MM.1S (cell line): ENCODE results near the gene EFNB1.

Experiments
- DNase-seq: peaks from one replicate; pipeline ENCODE4 v3.0.0-alpha.2; 2015
- H2AFZ ChIP-seq: fragments of 300-600 bp; sonication (generic); 2 replicates; pipeline ENCODE4 v1.6.0; 2016; ENCODE audit warnings: antibody characterized with exemption, low read length
- H3F3A ChIP-seq: fragments of 300-600 bp; sonication (generic); 2 replicates; pipeline ENCODE4 v1.6.1; 2016; ENCODE audit warnings: mild to moderate bottlenecking, antibody characterized with exemption, low read length, moderate library complexity, mixed read lengths; ENCODE audit not compliant: insufficient read depth
- H3K27ac ChIP-seq: fragments of 300-600 bp; sonication (generic); 2 replicates; pipeline ENCODE4 v1.5.1; 2016; ENCODE audit warnings: mild to moderate bottlenecking, low read length
- H3K27me3 ChIP-seq: fragments of 300-600 bp; sonication (generic); replicated peaks from 2 replicates; pipeline ENCODE4 v1.6.0; 2016; ENCODE audit warnings: low read length; ENCODE audit not compliant: insufficient read depth
- H3K36me3 ChIP-seq: fragments of 300-600 bp; sonication (generic); replicated peaks from 2 replicates; pipeline ENCODE4 v1.6.1; 2016; ENCODE audit warnings: mild to moderate bottlenecking, low read length, mixed read lengths; ENCODE audit not compliant: insufficient read depth
- H3K4me1 ChIP-seq: fragments of 300-600 bp; sonication (generic); 2 replicates; pipeline ENCODE4 v1.6.1; 2016; ENCODE audit warnings: low read length, mixed read lengths
- H3K4me2 ChIP-seq: fragments of 300-600 bp; sonication (generic); 2 replicates; pipeline ENCODE4 v1.6.0; 2016; ENCODE audit warnings: low read depth, low read length
- H3K4me3 ChIP-seq: fragments of 300-600 bp; sonication (generic); 2 replicates; pipeline ENCODE4 v1.5.1; 2016; ENCODE audit warnings: low read length, mixed read lengths
- H3K79me2 ChIP-seq: fragments of 300-600 bp; sonication (generic); 2 replicates; pipeline ENCODE4 v1.6.1; 2016; ENCODE audit warnings: mixed run types, low read length, mixed read lengths
- H3K9ac ChIP-seq: fragments of 300-600 bp; sonication (generic); 2 replicates; pipeline ENCODE4 v1.6.1; 2016; ENCODE audit warnings: low read length, mixed read lengths
- H3K9me2 ChIP-seq: fragments of 300-600 bp; sonication (generic); replicated peaks from 2 replicates; pipeline ENCODE4 v1.6.1; 2016; ENCODE audit warnings: mild to moderate bottlenecking, low read length, mixed read lengths; ENCODE audit not compliant: insufficient read depth
- H3K9me3 ChIP-seq: fragments of 300-600 bp; sonication (generic); replicated peaks from 2 replicates; pipeline ENCODE4 v1.6.1; 2016; ENCODE audit warnings: mild to moderate bottlenecking, low read length, mixed read lengths; ENCODE audit not compliant: insufficient read depth
- H4K20me1 ChIP-seq: fragments of 300-600 bp; sonication (generic); 2 replicates; pipeline ENCODE4 v1.6.1; 2016; ENCODE audit warnings: mild to moderate bottlenecking, low read length, moderate library complexity, mixed read lengths; ENCODE audit not compliant: insufficient read depth
- EZH2 ChIP-seq: fragments of 300-600 bp; sonication (generic); optimal IDR thresholded peaks from 2 replicates; pipeline ENCODE3; 2017; ENCODE audit warnings: low read depth, mild to moderate bottlenecking, antibody characterized with exemption, low read length, mixed read lengths
- EZH2phosphoT487 ChIP-seq: fragments of 300-600 bp; sonication (generic); IDR thresholded peaks from 2 replicates; pipeline ENCODE4 v1.6.1; 2018; ENCODE audit warnings: antibody characterized with exemption, low read length
- TF ChIP-seq, protein P1 (sequence below): fragments of 300-600 bp; sonication (generic); IDR thresholded peaks from 2 replicates; pipeline ENCODE4 v1.5.1; 2016; ENCODE audit warnings: antibody characterized with exemption, low read length, mixed read lengths

The EFNB1 gene

GRCh38 chrX:68880846-68881552 is 52.2 kb downstream of the EFNB1 start:
- Histone ChIP-seq H2AFZ (no peak overlapping the region), H3K9me3 (no peaks in the 10 kb centered on the region), H3K4me1 (no peaks in the 10 kb centered on the region), H3K36me3 (no peaks in the 10 kb centered on the region), H3K9ac (no peak overlapping the region), H3K27me3 (no peaks in the 10 kb centered on the region), H3F3A (no peaks in the 10 kb centered on the region), H3K79me2 (no peaks in the 10 kb centered on the region), H3K4me3 (no peak overlapping the region), H3K27ac (no peak overlapping the region), H3K4me2 (no peak overlapping the region), H4K20me1 (no peaks in the 10 kb centered on the region), H3K9me2 (no peaks in the 10 kb centered on the region)
- no peak for DNase-seq
- TF ChIP-seq EZH2 (no peak), EZH2phosphoT487 (no peak)
- TF ChIP-seq, protein P1, sequence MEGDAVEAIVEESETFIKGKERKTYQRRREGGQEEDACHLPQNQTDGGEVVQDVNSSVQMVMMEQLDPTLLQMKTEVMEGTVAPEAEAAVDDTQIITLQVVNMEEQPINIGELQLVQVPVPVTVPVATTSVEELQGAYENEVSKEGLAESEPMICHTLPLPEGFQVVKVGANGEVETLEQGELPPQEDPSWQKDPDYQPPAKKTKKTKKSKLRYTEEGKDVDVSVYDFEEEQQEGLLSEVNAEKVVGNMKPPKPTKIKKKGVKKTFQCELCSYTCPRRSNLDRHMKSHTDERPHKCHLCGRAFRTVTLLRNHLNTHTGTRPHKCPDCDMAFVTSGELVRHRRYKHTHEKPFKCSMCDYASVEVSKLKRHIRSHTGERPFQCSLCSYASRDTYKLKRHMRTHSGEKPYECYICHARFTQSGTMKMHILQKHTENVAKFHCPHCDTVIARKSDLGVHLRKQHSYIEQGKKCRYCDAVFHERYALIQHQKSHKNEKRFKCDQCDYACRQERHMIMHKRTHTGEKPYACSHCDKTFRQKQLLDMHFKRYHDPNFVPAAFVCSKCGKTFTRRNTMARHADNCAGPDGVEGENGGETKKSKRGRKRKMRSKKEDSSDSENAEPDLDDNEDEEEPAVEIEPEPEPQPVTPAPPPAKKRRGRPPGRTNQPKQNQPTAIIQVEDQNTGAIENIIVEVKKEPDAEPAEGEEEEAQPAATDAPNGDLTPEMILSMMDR, result no peak

DNA sequence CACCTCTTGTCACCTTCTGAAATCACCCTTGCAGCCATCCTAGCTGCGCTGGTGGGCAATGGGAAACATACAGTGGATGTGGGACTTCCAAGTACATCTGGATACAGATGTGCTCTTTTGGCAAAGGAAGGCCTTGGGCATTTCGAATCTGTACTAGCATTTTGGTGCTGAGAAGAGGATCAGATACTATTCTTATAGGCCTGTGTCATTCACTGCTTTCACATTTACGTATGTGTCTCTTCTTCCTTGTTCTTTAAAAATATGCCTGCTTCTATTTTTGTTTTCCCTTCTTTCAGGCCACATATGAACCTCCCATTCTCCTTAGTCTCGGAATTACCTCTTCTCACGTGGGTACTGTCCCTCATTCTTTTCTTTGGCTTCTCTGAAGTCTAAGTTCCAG is 53.1 kb downstream of the EFNB1 start:
- no peak for DNase-seq
- no peak overlapping the region for H3K27ac ChIP-seq
- no peaks in the 10 kb centered on the region for H3K36me3 ChIP-seq
- TF ChIP-seq, protein P1, result no peak
- TF ChIP-seq EZH2, result no peak
- TF ChIP-seq EZH2phosphoT487, result no peak
- no peaks in the 10 kb centered on the region for H4K20me1 ChIP-seq
- no peak overlapping the region for H2AFZ ChIP-seq
- H3K9me2 ChIP-seq, result no peaks in the 10 kb centered on the region
- H3K4me2 ChIP-seq, result no peak overlapping the region
- H3K27me3 ChIP-seq, result no peaks in the 10 kb centered on the region
- no peaks in the 10 kb centered on the region for H3F3A ChIP-seq
- H3K4me1 ChIP-seq, result no peaks in the 10 kb centered on the region
- no peak overlapping the region for H3K4me3 ChIP-seq
- H3K9ac ChIP-seq, result no peak overlapping the region
- no peaks in the 10 kb centered on the region for H3K9me3 ChIP-seq
- H3K79me2 ChIP-seq, result no peaks in the 10 kb centered on the region

DNA sequence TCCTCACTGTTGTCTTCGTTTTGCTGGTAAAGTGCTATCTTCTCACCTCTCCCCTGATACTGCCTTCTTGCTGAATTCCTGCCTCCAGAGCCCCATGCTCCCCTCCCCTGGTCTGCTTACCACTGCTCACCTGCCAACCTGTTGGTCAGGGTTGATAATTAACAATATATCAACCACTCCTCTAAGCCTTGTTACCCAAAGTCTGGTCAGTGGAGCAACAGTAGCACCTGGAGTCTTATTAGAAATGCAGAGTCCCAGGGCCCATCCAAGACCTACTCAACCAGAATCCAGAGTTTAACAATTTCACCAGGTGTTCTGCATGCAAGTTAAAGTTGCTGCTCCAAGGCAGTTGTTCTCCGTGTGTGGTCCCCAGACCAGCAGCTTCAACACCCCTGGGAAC is 55.0 kb downstream of the EFNB1 start:
- no peak overlapping the region for H3K4me2 ChIP-seq
- H3F3A ChIP-seq, result no peaks in the 10 kb centered on the region
- H3K9ac ChIP-seq, result no peak overlapping the region
- H2AFZ ChIP-seq, result no peak overlapping the region
- TF ChIP-seq EZH2 (no peak), EZH2phosphoT487 (no peak)
- TF ChIP-seq, protein P1, result no peak
- no peaks in the 10 kb centered on the region for H3K4me1 ChIP-seq
- no peaks in the 10 kb centered on the region for H3K79me2 ChIP-seq
- no peak overlapping the region for H3K4me3 ChIP-seq
- DNase-seq, result no peak
- H3K27ac ChIP-seq, result no peak overlapping the region
- no peaks in the 10 kb centered on the region for H4K20me1 ChIP-seq
- no peaks in the 10 kb centered on the region for H3K36me3 ChIP-seq
- no peaks in the 10 kb centered on the region for H3K27me3 ChIP-seq
- no peaks in the 10 kb centered on the region for H3K9me3 ChIP-seq
- no peaks in the 10 kb centered on the region for H3K9me2 ChIP-seq
